T-cell (primary cell): Measurements from ENCODE around the gene MS4A2. TPM values are rescaled to one million over a fixed set of nuclear protein-coding genes. Genes with fewer than 3 reads are reported as not detected.

Experiments
- ATAC-seq, 4 experiments: fragments of 200-7000 bp in 3 of 4; fragments of 150-1000 bp in 1 of 4; cut with Tn5 transposase; replicated peaks in 1 of 4; 1 replicate in 3 of 4; 2 replicates in 1 of 4; pipeline ENCODE4 v1.10.0; 2021; ENCODE audit warnings: moderate library complexity in 3 of 4, mild to moderate bottlenecking in 2 of 4, moderate number of reproducible peaks in 1 of 4
- CTCF ChIA-PET, 2 donors: fragments of 300-600 bp; sonication (Branson Sonifier 250); formaldehyde crosslinking; loops; one replicate each; lab custom pipeline; 2022; ENCODE audit warnings: antibody characterized with exemption in 2 of 2; lab: Charles Lee
- POLR2A ChIA-PET, 2 donors: fragments of 300-600 bp; sonication (Branson Sonifier 250); formaldehyde crosslinking; loops; one replicate each; lab custom pipeline; 2022; ENCODE audit warnings: antibody characterized with exemption in 2 of 2; lab: Charles Lee
- DNase-seq, 35 experiments: peaks; one replicate each; pipeline versions ENCODE4 v3.0.0 to v3.0.0-alpha.2; 2013 to 2023
- H3K27ac ChIP-seq: one replicate; pipeline ENCODE4 v1.5.1; 2013; ENCODE audit warnings: low read length
- H3K27me3 ChIP-seq, 2 experiments: replicated peaks in 1 of 2; 1 replicate in 1 of 2; 2 replicates in 1 of 2; pipeline versions ENCODE4 v1.6.1 to v1.7.0; 2013; ENCODE audit warnings: low read length in 1 of 2, mixed read lengths in 1 of 2; ENCODE audit not compliant: control insufficient read depth in 2 of 2, insufficient read depth in 2 of 2; ENCODE audit errors: extremely low read depth in 1 of 2
- H3K36me3 ChIP-seq, 2 donors: 1 replicate in 1 of 2; 2 replicates in 1 of 2; pipeline versions ENCODE4 v1.6.1 to v1.7.0; 2013; ENCODE audit warnings: low read length in 1 of 2; ENCODE audit not compliant: control insufficient read depth in 2 of 2, insufficient read depth in 1 of 2; ENCODE audit errors: extremely low read depth in 1 of 2
- H3K4me1 ChIP-seq, 2 experiments: 1 replicate in 1 of 2; 2 replicates in 1 of 2; pipeline versions ENCODE4 v1.6.1 to v1.7.0; 2013; ENCODE audit warnings: low read length in 2 of 2, mixed read lengths in 1 of 2; ENCODE audit not compliant: insufficient read depth in 2 of 2, control insufficient read depth in 1 of 2; ENCODE audit errors: extremely low read depth in 1 of 2
- H3K4me3 ChIP-seq, 2 donors: 1 replicate in 1 of 2; 2 replicates in 1 of 2; pipeline versions ENCODE4 v1.5.1 to v1.7.0; 2013; ENCODE audit warnings: mild to moderate bottlenecking in 2 of 2, low read length in 1 of 2, moderate library complexity in 1 of 2; ENCODE audit not compliant: control insufficient read depth in 1 of 2; ENCODE audit errors: extremely low read depth in 1 of 2
- H3K9me3 ChIP-seq: 2 replicates; pipeline ENCODE4 v1.7.0; 2013
- H3K27ac Mint-ChIP-seq, 2 donors: one replicate each; pipeline ENCODE4 v1.8.0; 2020 to 2021; ENCODE audit warnings: mild to moderate bottlenecking in 2 of 2, mixed read lengths in 2 of 2
- H3K27me3 Mint-ChIP-seq, 2 donors: one replicate each; pipeline ENCODE4 v1.8.0; 2021 to 2022; ENCODE audit warnings: mixed read lengths in 2 of 2
- H3K36me3 Mint-ChIP-seq: one replicate; pipeline ENCODE4 v1.8.0; 2021; ENCODE audit warnings: mixed read lengths
- H3K4me1 Mint-ChIP-seq, 3 donors: one replicate each; pipeline ENCODE4 v1.8.0; 2020 to 2022; ENCODE audit warnings: mixed read lengths in 3 of 3, mild to moderate bottlenecking in 1 of 3
- H3K4me3 Mint-ChIP-seq, 3 donors: one replicate each; pipeline ENCODE4 v1.8.0; 2020 to 2022; ENCODE audit warnings: mild to moderate bottlenecking in 3 of 3, mixed read lengths in 3 of 3, moderate library complexity in 3 of 3
- H3K9me3 Mint-ChIP-seq, 3 donors: one replicate each; pipeline ENCODE4 v1.8.0; 2020 to 2022; ENCODE audit warnings: mixed read lengths in 3 of 3
- WGBS: methylation state at CpG from one replicate; pipeline ENCODE4 v1.1.5; 2013; ENCODE audit warnings: missing lambda C conversion rate; ENCODE audit not compliant: insufficient coverage; 5-methylcytosine and 5-hydroxymethylcytosine counted together
- total RNA-seq, 35 experiments: library from RNA in 6 of 35; stranded (reverse) in 6 of 35; fragments of 120-200 nt in 1 of 35; gene quantifications; one replicate each; pipeline versions ENCODE4 v1.2.1 to v1.2.4 and lab custom pipeline; 2013 to 2026

MS4A2 gene
- total RNA-seq, 5 donors from 2014 or later (not counting 1 experiment from before 2014, with no cell fraction given) = 0.12 to 1.1 (median 0.16) TPM; not detected in 1

DNA sequence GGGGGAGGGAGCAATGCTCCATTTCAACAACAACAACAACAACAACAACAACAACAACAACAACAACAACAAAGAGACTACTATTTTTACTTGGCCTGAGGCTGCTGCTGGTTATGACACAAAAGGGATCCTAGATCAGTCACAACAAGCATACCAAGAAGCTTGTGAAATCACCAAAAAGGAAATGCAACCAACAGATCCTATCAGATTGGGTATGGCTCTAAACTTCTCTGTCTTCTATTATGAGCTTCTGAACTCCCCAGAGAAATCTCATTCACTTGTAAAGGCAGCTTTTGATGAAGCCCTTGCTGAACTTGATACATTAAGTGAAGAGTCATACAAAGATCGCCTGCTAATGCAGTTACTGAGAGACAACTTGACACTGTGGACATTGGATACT, 10.5 kb upstream of the MS4A2 start:
- Histone ChIP-seq H3K27ac (no peak overlapping the region), H3K27me3 (peaks cover 0 to 3% of the 10 kb centered on the region in 2 experiments), H3K9me3 (no peaks in the 10 kb centered on the region), H3K4me3 (no peak overlapping the region), H3K4me1 (no peaks in the 10 kb centered on the region), H3K36me3 (no peaks in the 10 kb centered on the region)
- POLR2A ChIA-PET = no interaction called here
- no peaks in the 10 kb centered on the region for H3K36me3 Mint-ChIP-seq
- no peak for DNase-seq
- H3K4me3 Mint-ChIP-seq = no peak overlapping the region
- H3K27ac Mint-ChIP-seq = no peak overlapping the region
- WGBS = no CpG with 5 or more reads among the region's 1 CpG
- H3K9me3 Mint-ChIP-seq = peaks cover 0 to 11% (median 2%) of the 10 kb centered on the region in 3 donors
- no peak for ATAC-seq
- H3K4me1 Mint-ChIP-seq = no peaks in the 10 kb centered on the region
- peaks cover 6 to 9% of the 10 kb centered on the region in 2 donors for H3K27me3 Mint-ChIP-seq
- CTCF ChIA-PET = no interaction called here

DNA sequence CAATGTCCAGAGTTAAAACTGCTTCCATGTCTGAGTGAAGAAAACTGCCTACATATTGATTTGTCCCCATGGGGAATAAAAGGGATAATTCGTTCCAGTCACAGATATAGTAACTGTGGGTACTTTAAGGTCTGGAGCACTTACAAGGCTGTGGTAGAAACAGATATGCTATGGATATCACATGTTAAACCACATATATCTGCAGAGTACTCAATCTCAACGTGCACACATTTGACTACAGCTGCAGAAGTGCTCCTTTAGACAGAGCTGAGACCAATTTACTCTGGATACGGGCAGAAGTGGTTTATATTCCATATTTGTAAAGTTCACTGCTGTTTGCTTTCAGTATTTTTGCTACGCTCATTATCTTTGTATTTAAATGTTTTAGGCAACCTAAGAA, 9.7 kb upstream of the MS4A2 start:
- Mint-ChIP-seq H3K4me1 (no peaks in the 10 kb centered on the region), H3K27me3 (peaks cover 6 to 9% of the 10 kb centered on the region in 2 donors), H3K27ac (no peak overlapping the region), H3K9me3 (peaks cover 0 to 11% (median 2%) of the 10 kb centered on the region in 3 donors), H3K36me3 (no peaks in the 10 kb centered on the region), H3K4me3 (no peak overlapping the region)
- ChIA-PET POLR2A (no interaction called here), CTCF (no interaction called here)
- DNase-seq (no peak), ATAC-seq (no peak)
- H3K27ac ChIP-seq = no peak overlapping the region
- H3K4me3 ChIP-seq = no peak overlapping the region
- H3K4me1 ChIP-seq = no peaks in the 10 kb centered on the region
- H3K27me3 ChIP-seq = peaks cover 0 to 3% of the 10 kb centered on the region in 2 experiments
- H3K36me3 ChIP-seq = no peaks in the 10 kb centered on the region
- WGBS = no CpG with 5 or more reads among the region's 4 CpGs
- H3K9me3 ChIP-seq = no peaks in the 10 kb centered on the region

DNA sequence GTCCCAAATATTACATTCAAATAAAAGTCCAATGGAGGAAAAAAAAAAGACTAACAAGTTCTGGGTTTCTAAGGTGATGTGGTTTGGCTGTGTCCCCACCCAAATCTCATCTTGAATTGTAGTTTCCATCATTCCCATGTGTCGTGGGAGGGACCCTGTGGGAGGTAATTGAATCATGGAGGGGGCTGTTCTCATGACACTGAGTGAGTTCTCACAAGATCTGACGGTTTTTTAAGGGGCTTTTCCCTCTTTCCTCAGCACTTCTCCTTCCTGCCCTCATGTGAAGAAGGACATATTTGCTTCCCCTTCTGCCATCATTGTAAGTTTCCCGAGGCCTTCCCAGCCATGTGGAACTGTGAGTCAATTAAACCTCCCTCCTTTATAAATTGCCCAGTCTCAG, 7.9 kb upstream of the MS4A2 start:
- Mint-ChIP-seq H3K27me3 (peaks cover 17 to 20% of the 10 kb centered on the region in 2 donors), H3K27ac (no peak overlapping the region), H3K9me3 (peaks cover 0 to 11% (median 2%) of the 10 kb centered on the region in 3 donors), H3K36me3 (no peaks in the 10 kb centered on the region), H3K4me1 (no peaks in the 10 kb centered on the region), H3K4me3 (no peak overlapping the region)
- Histone ChIP-seq H3K9me3 (no peaks in the 10 kb centered on the region), H3K27ac (no peak overlapping the region), H3K36me3 (no peaks in the 10 kb centered on the region), H3K4me3 (no peak overlapping the region), H3K27me3 (peaks cover 0 to 3% of the 10 kb centered on the region in 2 experiments), H3K4me1 (no peaks in the 10 kb centered on the region)
- POLR2A ChIA-PET = no interaction called here
- no peak for DNase-seq
- whole genome bisulfite sequencing = 0% methylated on average over 1 of the region's 3 CpGs
- CTCF ChIA-PET = no interaction called here
- ATAC-seq = no peak

GRCh38 chr11:60084631-60085273, 3.7 kb upstream of the MS4A2 start:
- Histone ChIP-seq H3K36me3 (no peaks in the 10 kb centered on the region), H3K27me3 (peaks cover 0 to 2% of the 10 kb centered on the region in 2 experiments), H3K4me1 (no peaks in the 10 kb centered on the region), H3K4me3 (no peak overlapping the region), H3K9me3 (no peaks in the 10 kb centered on the region), H3K27ac (no peak overlapping the region)
- Mint-ChIP-seq H3K36me3 (no peaks in the 10 kb centered on the region), H3K4me3 (no peak overlapping the region), H3K4me1 (no peaks in the 10 kb centered on the region), H3K27me3 (peaks cover 30 to 34% of the 10 kb centered on the region in 2 donors), H3K27ac (no peak overlapping the region), H3K9me3 (no peaks in the 10 kb centered on the region)
- ChIA-PET POLR2A (no interaction called here), CTCF (no interaction called here)
- DNase-seq (no peak), ATAC-seq (no peak)
- WGBS = 67% methylated on average over 2 of the region's 3 CpGs

- ATAC-seq (no peak), DNase-seq (no peak)
- no peaks in the 10 kb centered on the region for H3K9me3 Mint-ChIP-seq
- H3K36me3 ChIP-seq = no peaks in the 10 kb centered on the region
- no peaks in the 10 kb centered on the region for H3K4me1 Mint-ChIP-seq
- no peak overlapping the region for H3K4me3 ChIP-seq
- H3K4me1 ChIP-seq = no peaks in the 10 kb centered on the region
- no peak overlapping the region for H3K4me3 Mint-ChIP-seq
- H3K27ac Mint-ChIP-seq = no peak overlapping the region
- no CpG with 5 or more reads among the region's 2 CpGs for WGBS
- POLR2A ChIA-PET = no interaction called here
- no peak overlapping the region for H3K27ac ChIP-seq
- CTCF ChIA-PET = no interaction called here
- no peaks in the 10 kb centered on the region for H3K9me3 ChIP-seq
- H3K36me3 Mint-ChIP-seq = no peaks in the 10 kb centered on the region
- peaks cover 30% of the 10 kb centered on the region in 2 donors for H3K27me3 Mint-ChIP-seq
- H3K27me3 ChIP-seq = peaks cover 0 to 4% of the 10 kb centered on the region in 2 experiments
These were observed 2.6 kb upstream of the MS4A2 start for GRCh38 chr11:60085909-60086308.

DNA sequence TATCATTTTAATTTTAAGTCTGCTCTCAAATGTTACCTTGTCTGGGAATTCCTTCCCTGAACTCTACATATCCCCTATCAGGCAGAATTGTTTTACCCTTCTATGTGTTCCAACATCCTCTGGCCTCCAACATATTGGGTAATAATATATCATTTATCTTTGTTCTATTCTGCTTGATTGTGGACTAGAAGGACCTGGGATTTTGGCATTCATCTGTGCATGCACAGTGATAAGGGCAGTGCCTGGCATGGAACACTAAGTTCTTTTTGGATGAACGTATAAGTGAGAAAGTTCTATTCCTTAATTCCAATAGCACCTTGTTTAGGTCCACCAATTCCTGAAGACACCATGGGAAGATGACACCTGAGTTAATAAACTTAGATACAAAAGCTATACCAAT, 1.2 kb upstream of the MS4A2 start:
- no peak overlapping the region for H3K27ac Mint-ChIP-seq
- H3K36me3 ChIP-seq = no peaks in the 10 kb centered on the region
- H3K4me1 Mint-ChIP-seq = no peaks in the 10 kb centered on the region
- ChIA-PET POLR2A (no interaction called here), CTCF (no interaction called here)
- WGBS = no CpG with 5 or more reads among the region's 1 CpG
- H3K27me3 ChIP-seq = peaks cover 0 to 4% of the 10 kb centered on the region in 2 experiments
- H3K27ac ChIP-seq = no peak overlapping the region
- no peaks in the 10 kb centered on the region for H3K9me3 ChIP-seq
- no peaks in the 10 kb centered on the region for H3K36me3 Mint-ChIP-seq
- H3K4me3 ChIP-seq = no peak overlapping the region
- H3K4me1 ChIP-seq = no peaks in the 10 kb centered on the region
- H3K27me3 Mint-ChIP-seq = peaks cover 30 to 32% of the 10 kb centered on the region in 2 donors
- H3K4me3 Mint-ChIP-seq = no peak overlapping the region
- H3K9me3 Mint-ChIP-seq = no peaks in the 10 kb centered on the region
- no peak for DNase-seq
- ATAC-seq = no peak
